Erythroblast (primary cell): ENCODE results near the gene RARB.

Experiments used
- DNase-seq, 2 experiments: peaks; one replicate each; lab custom pipeline; 2025; lab: John Stamatoyannopoulos, UW
- GATA1 ChIP-seq: IDR thresholded peaks from 2 replicates; pipeline ENCODE4 v1.6.1; 2011; ENCODE audit warnings: low read depth, mild to moderate bottlenecking, control low read depth, low read length, moderate library complexity
- POLR2A ChIP-seq: IDR thresholded peaks from 2 replicates; pipeline ENCODE4 v1.6.1; 2011; ENCODE audit warnings: mild to moderate bottlenecking, low read length

RARB gene

GRCh38 chr3:25573386-25574171, 145.5 kb downstream of the RARB start:
- no peak for TF ChIP-seq POLR2A
- no peak for TF ChIP-seq GATA1
- DNase-seq, result no peak

- no peak for DNase-seq
Measured at GRCh38 chr3:25574172-25574765, 146.2 kb downstream of the RARB start.

GRCh38 chr3:25575001-25575400, 146.9 kb downstream of the RARB start:
- TF ChIP-seq GATA1, result no peak
- no peak for TF ChIP-seq POLR2A
- DNase-seq, result no peak

More at GRCh38 chr3:25574172-25574765, 146.2 kb downstream of the RARB start:
- TF ChIP-seq POLR2A (no peak), GATA1 (no peak)

- TF ChIP-seq GATA1, result no peak
- no peak for DNase-seq
Measured at GRCh38 chr3:25576146-25576545, 148.1 kb downstream of the RARB start.

- DNase-seq, result peak in 1 of 2 experiments; percentile 33
- TF ChIP-seq POLR2A (no peak), GATA1 (no peak)
Measured at GRCh38 chr3:25576831-25577454, 148.9 kb downstream of the RARB start.

- DNase-seq, result no peak
- TF ChIP-seq GATA1 (no peak), POLR2A (no peak)
Measured at GRCh38 chr3:25578059-25578458, 150.0 kb downstream of the RARB start.

GRCh38 chr3:25580534-25580933, 152.5 kb downstream of the RARB start:
- no peak for DNase-seq

GRCh38 chr3:25581335-25581734, 153.3 kb downstream of the RARB start:
- no peak for DNase-seq
- TF ChIP-seq POLR2A (no peak), GATA1 (no peak)

More at GRCh38 chr3:25580534-25580933, 152.5 kb downstream of the RARB start:
- TF ChIP-seq POLR2A (no peak), GATA1 (no peak)

- TF ChIP-seq POLR2A, result no peak
- no peak for TF ChIP-seq GATA1
Measured at GRCh38 chr3:25581823-25582222, 153.8 kb downstream of the RARB start.

GRCh38 chr3:25582242-25582641, 154.2 kb downstream of the RARB start:
- DNase-seq, result peak; percentile 58 to 73
- TF ChIP-seq POLR2A (no peak), GATA1 (no peak)

More at GRCh38 chr3:25581823-25582222, 153.8 kb downstream of the RARB start:
- DNase-seq, result peak in 1 of 2 experiments; percentile 25

- TF ChIP-seq POLR2A (no peak), GATA1 (no peak)
- no peak for DNase-seq
Measured at GRCh38 chr3:25583343-25583742, 155.3 kb downstream of the RARB start.

GRCh38 chr3:25584011-25584789, 156.1 kb downstream of the RARB start:
- TF ChIP-seq GATA1 (no peak), POLR2A (no peak)
- no peak for DNase-seq
